GM10266 (cell line): Measurements from ENCODE around the gene ZNF507.

ENCODE experiments used
- DNase-seq: peaks from one replicate; pipeline ENCODE4 v3.0.0; 2012; ENCODE audit errors: extremely low spot score
- CTCF ChIP-seq: IDR thresholded peaks from 2 replicates; pipeline ENCODE4 v1.5.1; 2012; ENCODE audit warnings: mild to moderate bottlenecking, low read depth; ENCODE audit not compliant: control insufficient read depth, insufficient read depth; ENCODE audit errors: missing control alignments

ZNF507 gene

GRCh38 chr19:32358321-32358720 is 12.9 kb downstream of the ZNF507 start:
- no peak for DNase-seq

GRCh38 chr19:32359581-32359980 is 14.2 kb downstream of the ZNF507 start:
- no peak for TF ChIP-seq CTCF

More at GRCh38 chr19:32358321-32358720, 12.9 kb downstream of the ZNF507 start:
- no peak for TF ChIP-seq CTCF

GRCh38 chr19:32361574-32362317 is 16.3 kb downstream of the ZNF507 start:
- DNase-seq, result no peak
- TF ChIP-seq CTCF, result no peak

More at GRCh38 chr19:32359581-32359980, 14.2 kb downstream of the ZNF507 start:
- no peak for DNase-seq

- TF ChIP-seq CTCF, result no peak
- no peak for DNase-seq
Observed at GRCh38 chr19:32362318-32362691, 16.9 kb downstream of the ZNF507 start.

GRCh38 chr19:32363175-32363574 is 17.8 kb downstream of the ZNF507 start:
- TF ChIP-seq CTCF, result no peak
- no peak for DNase-seq

GRCh38 chr19:32363632-32364031 is 18.2 kb downstream of the ZNF507 start:
- no peak for DNase-seq
- no peak for TF ChIP-seq CTCF

GRCh38 chr19:32364040-32364439 is 18.6 kb downstream of the ZNF507 start:
- no peak for DNase-seq
- TF ChIP-seq CTCF, result no peak
